Fibroblast of peridontal ligament (primary cell): ENCODE data around the gene BID.
"Not testable (repeated sequence)": the region's sequence is repeated elsewhere in the genome, so short reads cannot be mapped to it uniquely, and the experiment has no call there.

Source experiments
- DNase-seq: peaks from one replicate; pipeline ENCODE4 v3.0.0-alpha.2; 2010; ENCODE audit errors: extremely low read depth

Gene BID

DNA sequence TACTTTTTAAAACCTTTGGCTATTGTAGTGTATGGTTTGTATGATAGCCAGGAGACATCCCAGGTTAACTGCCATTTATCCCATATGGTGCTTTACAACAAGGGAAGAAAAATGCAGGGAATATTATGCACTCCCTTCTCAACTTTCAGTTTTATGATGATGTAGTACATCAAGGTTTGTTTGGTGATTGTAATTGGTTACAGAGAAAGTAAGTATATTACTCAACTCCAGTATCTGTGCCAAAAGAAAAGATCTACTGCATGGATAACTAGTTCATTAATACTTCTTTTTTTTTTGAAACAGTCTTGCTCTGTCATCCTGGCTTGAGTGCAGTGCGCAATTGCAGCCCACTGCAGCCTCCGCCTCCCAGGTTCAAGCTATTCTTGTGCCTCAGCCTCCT is 70.5 kb downstream of the BID start:
- peak; percentile 75 for DNase-seq

- DNase-seq = peak; percentile 30
Observed at GRCh38 chr22:17700778-17701177, 73.5 kb downstream of the BID start.

DNA sequence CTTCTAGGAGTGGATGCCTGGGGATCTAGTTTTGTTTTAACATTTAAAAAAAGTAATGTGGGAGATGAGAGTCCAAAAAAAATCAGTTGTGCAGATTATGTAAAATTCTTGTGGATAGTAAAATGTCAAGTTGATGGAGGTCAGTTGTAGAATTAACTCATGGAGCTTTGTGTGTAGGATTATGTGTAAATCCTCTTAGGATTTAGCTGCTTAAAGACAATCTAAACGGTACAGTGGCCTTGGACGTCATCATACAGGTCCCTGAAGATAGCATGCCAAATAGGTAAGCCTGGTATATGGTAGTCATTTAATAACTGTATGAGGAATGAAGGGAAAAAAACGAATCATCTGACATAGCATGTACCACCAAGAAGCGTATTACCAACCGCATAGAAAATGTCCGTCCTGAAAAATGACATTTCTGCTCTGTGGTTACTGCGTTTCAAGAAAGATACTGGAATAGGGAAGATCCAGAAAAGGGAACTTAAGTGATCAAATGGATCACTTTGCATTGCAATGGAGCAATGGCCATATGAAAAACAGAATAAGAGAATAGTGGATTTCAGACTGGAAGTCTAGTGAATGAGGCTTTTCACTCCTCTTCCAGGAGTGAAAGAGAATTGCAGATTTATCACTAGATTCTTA is 74.5 kb downstream of the BID start:
- no peak for DNase-seq

- no peak for DNase-seq
Observed at GRCh38 chr22:17698948-17699347, 75.3 kb downstream of the BID start.

- DNase-seq = not testable (repeated sequence)
Observed at GRCh38 chr22:17698276-17698675, 76.0 kb downstream of the BID start.

DNA sequence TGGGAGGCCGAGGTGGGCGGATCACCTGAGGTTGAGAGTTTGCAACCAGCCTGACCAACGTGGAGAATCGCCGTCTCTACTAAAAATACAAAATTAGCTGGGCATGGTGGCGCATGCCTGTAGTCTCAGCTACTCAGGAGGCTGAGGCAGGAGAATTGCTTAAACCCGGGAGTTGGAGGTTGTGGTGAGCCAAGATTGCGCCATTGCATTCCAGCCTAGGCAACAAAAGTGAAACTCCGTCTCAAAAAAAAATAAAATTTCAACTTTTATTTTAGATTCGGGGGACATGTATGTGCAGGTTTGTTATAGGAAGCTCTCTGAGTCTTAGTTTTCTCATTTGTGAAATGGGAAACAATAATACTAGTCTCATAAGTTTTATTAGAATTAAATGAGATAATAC is 77.1 kb downstream of the BID start:
- not testable (repeated sequence) for DNase-seq

DNA sequence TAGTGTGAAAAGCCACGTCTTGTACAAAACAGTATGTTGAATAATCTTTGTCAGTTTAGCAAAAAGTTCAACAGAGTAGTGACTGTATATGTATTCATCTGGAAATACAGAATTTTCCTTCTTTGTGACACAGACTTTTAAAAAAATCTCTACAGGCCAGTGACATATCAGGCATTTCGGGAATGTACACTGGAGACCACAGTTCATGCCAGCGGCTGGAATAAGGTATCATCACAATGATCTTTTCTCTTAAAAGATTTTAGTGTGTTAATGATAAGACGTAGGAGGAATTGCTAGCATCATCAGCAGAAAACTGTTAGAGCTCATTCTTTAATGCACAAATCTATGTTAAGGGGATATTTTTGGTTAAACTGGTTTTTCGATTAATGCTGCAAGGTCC is 78.3 kb downstream of the BID start:
- DNase-seq = no peak

- DNase-seq = no peak
Observed at GRCh38 chr22:17694752-17695151, 79.5 kb downstream of the BID start.

GRCh38 chr22:17694193-17694592 is 80.1 kb downstream of the BID start:
- DNase-seq = no peak

DNA sequence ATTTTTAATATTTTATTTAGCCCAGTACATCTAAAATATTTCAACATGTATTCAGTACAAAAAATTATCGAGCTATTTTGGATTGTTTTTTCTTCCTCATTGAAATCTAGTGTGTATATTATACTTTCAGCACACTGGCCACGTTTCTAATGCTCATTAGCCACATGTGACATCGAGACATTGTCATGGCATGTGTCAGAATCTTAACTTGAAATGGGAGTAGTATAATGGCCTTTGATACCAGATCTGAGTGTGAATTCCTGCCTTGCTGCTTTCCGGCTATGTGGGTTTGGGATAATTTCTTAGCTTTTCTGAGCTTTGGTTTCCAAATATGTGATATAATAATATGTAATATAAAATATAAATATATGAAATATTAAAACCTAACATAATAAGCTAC is 81.4 kb downstream of the BID start:
- DNase-seq = no peak

DNA sequence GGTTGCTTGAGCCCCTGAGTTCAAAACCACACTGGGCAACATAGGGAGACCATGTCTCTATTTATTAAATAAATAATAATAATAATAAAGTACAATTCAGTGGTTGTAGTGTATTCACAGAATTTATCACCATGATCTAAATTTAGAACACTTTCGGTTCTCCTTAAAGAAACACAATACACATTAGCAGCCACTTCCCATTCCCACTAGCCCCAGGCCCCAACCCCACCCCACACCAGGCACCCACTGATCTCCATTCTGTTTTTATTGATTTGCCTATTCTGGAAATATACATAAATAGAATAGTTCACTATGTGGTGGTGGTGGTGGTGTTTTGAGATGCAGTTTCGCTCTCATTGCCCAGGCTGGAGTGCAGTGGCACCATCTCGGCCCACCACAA is 90.0 kb downstream of the BID start:
- DNase-seq = no peak
